ENCODE measurements around the gene TRAF3.

The TRAF3 gene

GRCh38 chr14:102778338-102779083, 1.3 kb downstream of the TRAF3 start:
- no peak for DNase-seq

- no peak for DNase-seq
Observed at GRCh38 chr14:102779084-102779462, 1.8 kb downstream of the TRAF3 start.

GRCh38 chr14:102779574-102780315, 2.5 kb downstream of the TRAF3 start:
- DNase-seq, result no peak

GRCh38 chr14:102781063-102781462, 3.8 kb downstream of the TRAF3 start:
- DNase-seq, result no peak

- DNase-seq, result no peak
Observed at GRCh38 chr14:102782974-102783373, 5.7 kb downstream of the TRAF3 start.

GRCh38 chr14:102784892-102785594, 7.8 kb downstream of the TRAF3 start:
- no peak for DNase-seq

GRCh38 chr14:102785595-102785963, 8.3 kb downstream of the TRAF3 start:
- DNase-seq, result no peak

- DNase-seq, result no peak
Observed at GRCh38 chr14:102786768-102787167, 9.5 kb downstream of the TRAF3 start.

GRCh38 chr14:102789349-102789748, 12.1 kb downstream of the TRAF3 start:
- DNase-seq, result no peak

- no peak for DNase-seq
Observed at GRCh38 chr14:102793531-102794328, 16.5 kb downstream of the TRAF3 start.

GRCh38 chr14:102795060-102795925, 18.0 kb downstream of the TRAF3 start:
- no peak for DNase-seq

- no peak for DNase-seq
Observed at GRCh38 chr14:102796661-102797190, 19.5 kb downstream of the TRAF3 start.

- no peak for DNase-seq
Observed at GRCh38 chr14:102798926-102799325, 21.7 kb downstream of the TRAF3 start.

GRCh38 chr14:102799684-102800562, 22.7 kb downstream of the TRAF3 start:
- no peak for DNase-seq

- DNase-seq, result no peak
Observed at GRCh38 chr14:102802834-102803523, 25.7 kb downstream of the TRAF3 start.

GRCh38 chr14:102804858-102805257, 27.6 kb downstream of the TRAF3 start:
- no peak for DNase-seq

GRCh38 chr14:102805371-102805891, 28.2 kb downstream of the TRAF3 start:
- no peak for DNase-seq

- DNase-seq, result no peak
Observed at GRCh38 chr14:102805941-102806340, 28.7 kb downstream of the TRAF3 start.

GRCh38 chr14:102806447-102806846, 29.2 kb downstream of the TRAF3 start:
- no peak for DNase-seq

- no peak for DNase-seq
Observed at GRCh38 chr14:102807013-102807406, 29.8 kb downstream of the TRAF3 start.
